ENCODE measurements around the gene KLF7. TPM values are rescaled to one million over a fixed set of nuclear protein-coding genes. Genes with fewer than 3 reads are reported as not detected.

The KLF7 gene
- total RNA-seq, 1 donor from 2014 or later, result 5.2 TPM

GRCh38 chr2:207188626-207189419, 23.1 kb upstream of the KLF7 start:
- no peaks in the 10 kb centered on the region for H3K36me3 Mint-ChIP-seq

DNA sequence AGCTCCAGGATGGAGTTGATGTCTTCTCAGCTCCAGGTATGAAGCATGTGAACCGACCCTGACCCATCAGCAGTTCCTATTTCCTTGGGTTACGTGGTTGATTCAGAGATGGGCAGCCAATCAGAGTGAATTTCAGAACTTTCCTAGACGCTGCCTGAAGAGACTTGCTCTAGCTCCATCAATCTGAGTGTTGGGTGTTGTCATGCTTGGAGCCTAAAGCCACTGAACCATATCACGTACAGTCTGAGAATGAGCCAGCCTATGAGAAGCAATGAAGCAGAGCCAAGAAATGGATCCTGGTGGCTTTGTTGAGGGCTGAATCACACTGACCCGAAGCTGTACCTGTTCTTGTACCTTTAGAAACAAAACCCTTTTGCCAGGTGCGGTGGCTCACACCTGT, 19.6 kb upstream of the KLF7 start:
- H3K27ac ChIP-seq, result no peak overlapping the region
- no peaks in the 10 kb centered on the region for H4K20me1 ChIP-seq (ENCODE audit: low read depth)
- no peak overlapping the region for H3K4me3 ChIP-seq
- no peaks in the 10 kb centered on the region for H3K27me3 ChIP-seq
- Mint-ChIP-seq H3K9me3 (no peaks in the 10 kb centered on the region), H3K27ac (no peak overlapping the region), H3K36me3 (no peaks in the 10 kb centered on the region), H3K4me1 (no peaks in the 10 kb centered on the region), H3K4me3 (no peak overlapping the region), H3K27me3 (ENCODE audit: insufficient read depth, low read depth) (peaks cover 3% of the 10 kb centered on the region)
- no peaks in the 10 kb centered on the region for H3K36me3 ChIP-seq
- no peak overlapping the region for H2AFZ ChIP-seq (replicated peaks)
- DNase-seq (ENCODE audit: low spot score), result no peak
- no peaks in the 10 kb centered on the region for H3K79me2 ChIP-seq (ENCODE audit: low read depth)
- no peaks in the 10 kb centered on the region for H3K9me3 ChIP-seq (ENCODE audit: low read depth)
- H3K4me1 ChIP-seq, result no peaks in the 10 kb centered on the region
- H3K9ac ChIP-seq, result no peak overlapping the region
- no peak for TF ChIP-seq EZH2phosphoT487 (IDR thresholded peaks at IDR 0.05)
- no peak for TF ChIP-seq CTCF (IDR thresholded peaks at IDR 0.05)
- no peak for TF ChIP-seq EZH2 (IDR thresholded peaks at IDR 0.05)
- no peaks in the 10 kb centered on the region for H3F3A ChIP-seq (ENCODE audit: low read depth)
- no peak overlapping the region for H3K4me2 ChIP-seq

More at GRCh38 chr2:207188626-207189419, 23.1 kb upstream of the KLF7 start:
- TF ChIP-seq EZH2 (IDR thresholded peaks at IDR 0.05) (no peak), CTCF (IDR thresholded peaks at IDR 0.05) (no peak), EZH2phosphoT487 (IDR thresholded peaks at IDR 0.05) (no peak)
- no peaks in the 10 kb centered on the region for H3K27me3 ChIP-seq
- no peaks in the 10 kb centered on the region for H4K20me1 ChIP-seq (ENCODE audit: low read depth)
- no peaks in the 10 kb centered on the region for H3F3A ChIP-seq (ENCODE audit: low read depth)
- H3K4me3 Mint-ChIP-seq, result no peak overlapping the region
- no peaks in the 10 kb centered on the region for H3K4me1 ChIP-seq
- no peak overlapping the region for H3K4me3 ChIP-seq
- DNase-seq (ENCODE audit: low spot score), result no peak
- H3K27ac Mint-ChIP-seq, result no peak overlapping the region
- no peak overlapping the region for H3K9ac ChIP-seq
- H3K4me1 Mint-ChIP-seq, result no peaks in the 10 kb centered on the region
- no peak overlapping the region for H3K27ac ChIP-seq
- H3K4me2 ChIP-seq, result no peak overlapping the region
- H3K9me3 Mint-ChIP-seq, result no peaks in the 10 kb centered on the region
- no peaks in the 10 kb centered on the region for H3K36me3 ChIP-seq
- peaks cover 3% of the 10 kb centered on the region for H3K27me3 Mint-ChIP-seq (ENCODE audit: insufficient read depth, low read depth)
- no peak overlapping the region for H2AFZ ChIP-seq (replicated peaks)
- H3K9me3 ChIP-seq (ENCODE audit: low read depth), result no peaks in the 10 kb centered on the region
- H3K79me2 ChIP-seq (ENCODE audit: low read depth), result no peaks in the 10 kb centered on the region

DNA sequence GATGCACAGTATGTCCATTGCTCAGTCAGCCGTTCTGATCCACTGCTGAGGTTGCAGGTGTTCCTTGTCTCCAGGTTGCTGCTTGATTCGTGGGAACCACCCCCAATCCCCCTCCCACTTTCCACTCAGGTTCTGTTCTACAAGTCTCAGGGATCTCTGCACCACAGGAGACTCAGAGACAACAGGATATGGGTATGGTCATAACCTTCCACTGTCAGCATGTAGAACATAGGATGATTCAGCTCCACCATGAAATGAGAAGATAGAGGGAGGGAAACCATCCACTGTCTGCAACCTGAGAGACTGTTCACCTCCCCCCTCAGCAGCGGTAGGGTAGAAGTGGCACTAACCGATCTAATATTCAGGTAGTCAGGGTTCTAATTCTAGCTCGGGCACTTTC, 19.0 kb upstream of the KLF7 start:
- Histone ChIP-seq H3K4me1 (no peaks in the 10 kb centered on the region), H3K4me2 (no peak overlapping the region), H3K9ac (no peak overlapping the region), H3K27me3 (no peaks in the 10 kb centered on the region), H3K79me2 (ENCODE audit: low read depth) (no peaks in the 10 kb centered on the region), H3K9me3 (ENCODE audit: low read depth) (no peaks in the 10 kb centered on the region), H3K36me3 (no peaks in the 10 kb centered on the region), H3K27ac (no peak overlapping the region), H3K4me3 (no peak overlapping the region), H4K20me1 (ENCODE audit: low read depth) (no peaks in the 10 kb centered on the region), H2AFZ (replicated peaks) (no peak overlapping the region), H3F3A (ENCODE audit: low read depth) (no peaks in the 10 kb centered on the region)
- H3K27me3 Mint-ChIP-seq (ENCODE audit: insufficient read depth, low read depth), result peaks cover 3% of the 10 kb centered on the region
- H3K4me1 Mint-ChIP-seq, result peaks cover 3% of the 10 kb centered on the region
- H3K4me3 Mint-ChIP-seq, result no peak overlapping the region
- H3K9me3 Mint-ChIP-seq, result no peaks in the 10 kb centered on the region
- H3K36me3 Mint-ChIP-seq, result no peaks in the 10 kb centered on the region
- no peak overlapping the region for H3K27ac Mint-ChIP-seq
- no peak for TF ChIP-seq CTCF (IDR thresholded peaks at IDR 0.05)
- TF ChIP-seq EZH2phosphoT487 (IDR thresholded peaks at IDR 0.05), result no peak
- TF ChIP-seq EZH2 (IDR thresholded peaks at IDR 0.05), result no peak
- no peak for DNase-seq (ENCODE audit: low spot score)

Data from neural progenitor cell (in vitro differentiated cells).